Aorta (tissue), 5 donors: ENCODE data around the gene REG1B. TPM values are rescaled to one million over a fixed set of nuclear protein-coding genes. Genes with fewer than 3 reads are reported as not detected.

Experiments
- ATAC-seq: fragments of 200-7000 bp; cut with Tn5 transposase; one replicate; pipeline ENCODE4 v1.9.1; 2022; ENCODE audit warnings: moderate library complexity; ENCODE audit not compliant: low FRiP score
- DNase-seq, 2 donors: peaks; one replicate each; pipeline ENCODE4 v3.0.0-alpha.2; 2020
- H3K27ac ChIP-seq, 2 donors: one replicate each; pipeline ENCODE4 v1.5.1; 2013; ENCODE audit warnings: low read length in 2 of 2, mild to moderate bottlenecking in 2 of 2, moderate library complexity in 2 of 2, control low read depth in 1 of 2, inconsistent platforms in 1 of 2, low read depth in 1 of 2
- H3K27me3 ChIP-seq, 2 donors: one replicate each; pipeline ENCODE4 v1.6.1; 2013; ENCODE audit warnings: control low read depth in 1 of 2, low read length in 1 of 2, mild to moderate bottlenecking in 1 of 2, moderate library complexity in 1 of 2; ENCODE audit not compliant: insufficient read depth in 2 of 2, control insufficient read depth in 1 of 2
- H3K36me3 ChIP-seq, 2 donors: one replicate each; pipeline ENCODE4 v1.6.1; 2013; ENCODE audit warnings: control low read depth in 1 of 2, low read length in 1 of 2, mild to moderate bottlenecking in 1 of 2; ENCODE audit not compliant: insufficient read depth in 2 of 2, control insufficient read depth in 1 of 2
- H3K4me1 ChIP-seq, 2 donors: one replicate each; pipeline ENCODE4 v1.6.1; 2013; ENCODE audit warnings: low read length in 2 of 2, control low read depth in 1 of 2, mild to moderate bottlenecking in 1 of 2, moderate library complexity in 1 of 2; ENCODE audit not compliant: insufficient read depth in 2 of 2, control insufficient read depth in 1 of 2
- H3K4me3 ChIP-seq, 2 donors: one replicate each; pipeline ENCODE4 v1.5.1; 2013; ENCODE audit warnings: low read length in 2 of 2, control low read depth in 1 of 2, mild to moderate bottlenecking in 1 of 2
- H3K9me3 ChIP-seq: one replicate; pipeline ENCODE4 v1.6.1; 2013; ENCODE audit warnings: mild to moderate bottlenecking, low read length; ENCODE audit not compliant: control insufficient read depth
- WGBS, 2 donors: extraction: QIAGEN DNeasy Blood & Tissue Kit; methylation state at CpG; one replicate each; pipeline ENCODE4 v1.1.7; 2013; 5-methylcytosine and 5-hydroxymethylcytosine counted together
- intact Hi-C, 2 donors: fragments of 100-400 bp; cut with DNase I; formaldehyde crosslinking; loops; one replicate each; pipeline versions ENCODE4 v1.14.2 to v1.15.0; 2022
- polyA plus RNA-seq, 2 donors: library from polyadenylated mRNA; stranded (reverse); fragments of 200-250 nt; gene quantifications; one replicate each; pipeline ENCODE4 v1.2.3, GENCODE V29; 2013
- total RNA-seq, 2 donors: library from RNA; stranded (reverse); fragmentation: NEBNext Ultra II Directional; extraction: Animal tissue kit (Norgen Biotek cat#: 25700); gene quantifications; one replicate each; pipeline ENCODE4 v1.2.1, GENCODE V29; 2021
- donor health status: healthy with polysubstance abuse.
- donor health status: Bipolar disorder and iron deficiency.
- donor health status: DM: no; HTN: no; CAD: no.
- donor health status: DM: no; HTN: no; CAD: no.
- donor health status: DM: yes; HTN: yes; CAD: no.

REG1B gene
- total and polyA plus RNA-seq, 4 donors = 3.8 to 16.4 (median 4.9) TPM

DNA sequence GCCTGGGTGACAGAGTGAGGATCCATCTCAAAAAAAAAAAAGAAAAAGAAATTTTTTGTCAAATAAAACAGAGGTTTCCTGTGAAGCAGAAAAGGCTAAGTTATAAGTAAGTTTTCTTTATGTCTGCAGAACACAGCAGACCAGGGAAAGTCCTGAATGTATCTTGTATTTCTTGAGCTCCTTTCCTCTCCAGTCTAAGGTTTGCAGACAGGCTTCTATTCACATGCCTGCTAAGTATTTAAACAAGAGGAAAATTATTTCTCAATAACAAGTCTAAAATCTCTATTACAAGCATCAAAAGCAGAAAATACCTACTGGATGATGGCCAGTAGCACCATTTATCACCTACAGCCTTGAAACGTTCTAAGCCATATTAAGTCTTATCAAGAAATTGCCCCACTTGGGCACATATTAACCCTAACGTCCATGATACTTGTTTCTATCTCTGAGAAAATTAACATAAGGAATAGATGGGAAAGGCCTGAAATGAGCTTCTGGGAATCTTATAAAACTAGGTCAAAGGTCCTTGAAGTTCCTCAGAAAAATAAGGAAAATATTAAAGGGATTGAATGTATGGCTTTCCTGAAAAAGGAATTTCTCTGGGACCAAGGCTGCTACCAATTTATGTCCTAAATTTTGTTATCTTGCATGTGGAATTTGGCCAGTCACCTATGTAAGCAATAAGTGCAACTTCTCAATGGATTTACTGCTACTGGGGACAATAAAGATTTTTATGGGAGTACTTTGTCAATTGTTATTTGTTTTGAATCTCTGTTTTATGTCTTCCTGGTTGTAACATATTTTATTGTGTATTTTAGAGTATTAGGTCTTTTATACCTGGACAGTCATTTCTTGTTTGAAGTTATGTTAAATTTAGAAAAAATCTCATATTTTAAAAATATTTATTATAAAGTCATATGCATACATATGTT lies 29.5 kb upstream of the REG1B start:
- H3K4me3 ChIP-seq = no peak overlapping the region
- no peaks in the 10 kb centered on the region for H3K27me3 ChIP-seq
- no peaks in the 10 kb centered on the region for H3K4me1 ChIP-seq
- peaks cover 2% of the 10 kb centered on the region for H3K9me3 ChIP-seq
- ATAC-seq (no peak), DNase-seq (no peak)
- intact Hi-C loops = no loop called here
- no peaks in the 10 kb centered on the region for H3K36me3 ChIP-seq
- 39 to 48% methylated on average over 2 of the region's 2 CpGs for WGBS, 2 donors
- no peak overlapping the region for H3K27ac ChIP-seq

- 62 to 69% methylated on average over 3 of the region's 3 CpGs for WGBS, 2 donors
- H3K9me3 ChIP-seq = no peaks in the 10 kb centered on the region
- ATAC-seq = no peak
- no peak overlapping the region for H3K4me3 ChIP-seq
- no peak overlapping the region for H3K27ac ChIP-seq
- no peaks in the 10 kb centered on the region for H3K27me3 ChIP-seq
- H3K4me1 ChIP-seq = no peaks in the 10 kb centered on the region
- intact Hi-C loops = no loop called here
- no peak for DNase-seq
- H3K36me3 ChIP-seq = no peaks in the 10 kb centered on the region
Measured at GRCh38 chr2:79114797-79115494, 27.2 kb upstream of the REG1B start.

- intact Hi-C loops = no loop called here
- no peaks in the 10 kb centered on the region for H3K9me3 ChIP-seq
- DNase-seq (no peak), ATAC-seq (no peak)
- no peaks in the 10 kb centered on the region for H3K27me3 ChIP-seq
- no peak overlapping the region for H3K4me3 ChIP-seq
- H3K36me3 ChIP-seq = no peaks in the 10 kb centered on the region
- no peak overlapping the region for H3K27ac ChIP-seq
- 89 to 95% methylated on average over 3 of the region's 3 CpGs for WGBS, 2 donors
- no peaks in the 10 kb centered on the region for H3K4me1 ChIP-seq
Measured at GRCh38 chr2:79112269-79112668, 24.5 kb upstream of the REG1B start.

- no peak overlapping the region for H3K27ac ChIP-seq
- intact Hi-C loops = no loop called here
- no peaks in the 10 kb centered on the region for H3K4me1 ChIP-seq
- WGBS, 2 donors = 71 to 76% methylated on average over 2 of the region's 2 CpGs
- no peaks in the 10 kb centered on the region for H3K27me3 ChIP-seq
- no peak for DNase-seq
- no peak overlapping the region for H3K4me3 ChIP-seq
- no peak for ATAC-seq
- H3K36me3 ChIP-seq = no peaks in the 10 kb centered on the region
- peaks cover 1% of the 10 kb centered on the region for H3K9me3 ChIP-seq
Measured at GRCh38 chr2:79105259-79105658, 17.5 kb upstream of the REG1B start.

- intact Hi-C loops = no loop called here
- peaks cover 1% of the 10 kb centered on the region for H3K9me3 ChIP-seq
- H3K4me3 ChIP-seq = no peak overlapping the region
- no peak overlapping the region for H3K27ac ChIP-seq
- ATAC-seq (no peak), DNase-seq (no peak)
- no peaks in the 10 kb centered on the region for H3K27me3 ChIP-seq
- H3K4me1 ChIP-seq = no peaks in the 10 kb centered on the region
- no peaks in the 10 kb centered on the region for H3K36me3 ChIP-seq
- WGBS, 2 donors = 71 to 76% methylated on average over 2 of the region's 2 CpGs
Measured at GRCh38 chr2:79103214-79103613, 15.4 kb upstream of the REG1B start.

DNA sequence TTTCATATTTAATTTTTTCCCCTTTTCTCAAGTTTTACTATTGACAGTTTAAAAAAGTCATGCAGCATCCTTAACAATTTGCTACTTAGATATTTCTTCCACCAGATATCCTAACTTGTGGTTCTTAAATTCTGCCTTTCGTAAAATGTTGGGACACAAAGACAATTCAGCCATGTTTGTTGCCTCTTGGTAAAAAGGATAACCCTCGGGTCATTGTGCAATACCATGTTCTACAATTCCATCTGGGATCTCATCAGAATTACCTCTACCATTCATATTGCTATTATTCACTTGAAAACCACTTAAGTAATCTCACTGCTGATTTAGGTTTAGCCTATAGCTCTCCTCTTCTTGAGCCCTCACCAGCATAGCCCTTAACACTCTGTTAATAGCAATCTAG lies 13.2 kb upstream of the REG1B start:
- H3K27ac ChIP-seq = no peak overlapping the region
- no peaks in the 10 kb centered on the region for H3K4me1 ChIP-seq
- H3K9me3 ChIP-seq = peaks cover 1% of the 10 kb centered on the region
- ATAC-seq (no peak), DNase-seq (no peak)
- WGBS, 2 donors = 69 to 70% methylated on average over 2 of the region's 2 CpGs
- intact Hi-C loops = no loop called here
- H3K36me3 ChIP-seq = no peaks in the 10 kb centered on the region
- no peaks in the 10 kb centered on the region for H3K27me3 ChIP-seq
- no peak overlapping the region for H3K4me3 ChIP-seq

DNA sequence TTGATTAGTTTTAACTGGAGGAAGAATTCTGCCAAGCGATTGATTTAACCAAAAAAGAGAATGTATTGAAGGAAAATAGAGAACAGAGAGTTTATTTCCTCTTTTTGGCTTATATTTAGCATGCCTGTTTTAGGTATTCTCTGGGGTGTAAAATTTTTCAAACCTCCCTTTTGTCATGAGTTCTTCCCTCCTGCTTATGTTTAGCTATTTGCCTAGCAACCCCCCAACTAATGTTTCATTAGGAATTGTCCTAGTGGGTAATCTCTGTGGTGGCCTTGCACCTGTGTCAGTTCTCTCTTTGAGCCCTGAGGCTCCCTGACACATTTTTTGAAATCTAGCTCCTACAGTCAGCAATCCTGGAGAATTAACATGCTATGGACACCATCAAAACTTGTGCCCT lies 12.5 kb upstream of the REG1B start:
- H3K4me1 ChIP-seq = no peaks in the 10 kb centered on the region
- peaks cover 1% of the 10 kb centered on the region for H3K9me3 ChIP-seq
- H3K27ac ChIP-seq = no peak overlapping the region
- WGBS, 2 donors = 90 to 96% methylated on average over 1 of the region's 1 CpG
- H3K27me3 ChIP-seq = peaks cover 0 to 1% of the 10 kb centered on the region in 2 donors
- no peak for DNase-seq
- no peak overlapping the region for H3K4me3 ChIP-seq
- no peaks in the 10 kb centered on the region for H3K36me3 ChIP-seq
- intact Hi-C loops = no loop called here
- no peak for ATAC-seq

DNA sequence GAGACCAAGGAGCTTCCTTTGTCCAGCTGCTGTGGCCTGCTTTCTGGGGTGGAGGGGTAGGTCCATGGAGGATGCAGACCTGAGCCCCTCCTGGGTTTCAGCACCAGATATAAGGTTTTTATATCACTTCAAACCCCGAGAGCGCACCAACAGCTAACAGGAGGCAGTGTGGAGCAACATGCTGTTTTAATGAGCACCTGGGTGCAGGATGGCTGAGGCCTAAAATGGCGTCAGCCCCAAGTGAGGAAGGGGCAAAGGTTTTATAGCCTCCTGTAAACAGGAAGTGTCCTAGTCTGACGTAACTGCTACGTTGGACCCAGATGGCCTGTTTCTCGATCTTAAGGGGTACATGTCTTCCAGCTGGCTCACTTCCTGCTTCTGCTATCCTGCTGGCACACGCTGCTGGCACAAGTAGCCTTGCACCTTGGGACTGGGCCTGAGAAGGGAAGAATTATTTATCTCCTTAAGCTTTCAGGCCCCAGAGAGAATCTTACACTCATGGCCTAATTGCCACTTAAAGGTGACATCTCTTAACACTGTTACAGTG lies 11.4 kb upstream of the REG1B start:
- H3K27me3 ChIP-seq = peaks cover 0 to 1% of the 10 kb centered on the region in 2 donors
- no peak overlapping the region for H3K4me3 ChIP-seq
- no peak for ATAC-seq
- WGBS, 2 donors = 66 to 72% methylated on average over 7 of the region's 7 CpGs
- peaks cover 1% of the 10 kb centered on the region for H3K9me3 ChIP-seq
- DNase-seq = no peak
- no peaks in the 10 kb centered on the region for H3K4me1 ChIP-seq
- no peaks in the 10 kb centered on the region for H3K36me3 ChIP-seq
- intact Hi-C loops = no loop called here
- H3K27ac ChIP-seq = no peak overlapping the region
